Measurements from ENCODE around the gene BCL11A. TPM values are rescaled to one million over a fixed set of nuclear protein-coding genes. Genes with fewer than 3 reads are reported as not detected.
A peak's percentile ranks its signal among the peaks of the same experiment; 100 is the strongest.

BCL11A gene
- total RNA-seq, 1 donor from 2014 or later: 142 TPM

- Mint-ChIP-seq H3K27me3 (ENCODE audit: low read depth) (no peaks in the 10 kb centered on the region), H3K9me3 (peaks cover 10% of the 10 kb centered on the region), H3K4me1 (peaks cover 56% of the 10 kb centered on the region), H3K4me3 (no peak overlapping the region), H3K36me3 (no peaks in the 10 kb centered on the region), H3K27ac (no peak overlapping the region)
- no peak for DNase-seq (ENCODE audit: low spot score in 2 of 2, unreplicated experiment in 2 of 2)
- no peak for TF ChIP-seq CTCF (IDR thresholded peaks at IDR 0.05; ENCODE audit: unreplicated experiment)
Observed at GRCh38 chr2:60410456-60411146, 142.9 kb downstream of the BCL11A start.

GRCh38 chr2:60409531-60409871 is 144.0 kb downstream of the BCL11A start:
- no peak for DNase-seq (ENCODE audit: low spot score in 2 of 2, unreplicated experiment in 2 of 2)
- H3K27me3 Mint-ChIP-seq (ENCODE audit: low read depth): no peaks in the 10 kb centered on the region
- no peak for TF ChIP-seq CTCF (IDR thresholded peaks at IDR 0.05; ENCODE audit: unreplicated experiment)
- peaks cover 5% of the 10 kb centered on the region for H3K9me3 Mint-ChIP-seq
- no peaks in the 10 kb centered on the region for H3K36me3 Mint-ChIP-seq
- no peak overlapping the region for H3K27ac Mint-ChIP-seq
- no peak overlapping the region for H3K4me3 Mint-ChIP-seq
- H3K4me1 Mint-ChIP-seq: peaks cover 63% of the 10 kb centered on the region

GRCh38 chr2:60408811-60409530 is 144.5 kb downstream of the BCL11A start:
- H3K9me3 Mint-ChIP-seq: no peaks in the 10 kb centered on the region
- DNase-seq (ENCODE audit: low spot score in 2 of 2, unreplicated experiment in 2 of 2): no peak
- H3K27me3 Mint-ChIP-seq (ENCODE audit: low read depth): no peaks in the 10 kb centered on the region
- no peak overlapping the region for H3K4me3 Mint-ChIP-seq
- no peak overlapping the region for H3K27ac Mint-ChIP-seq
- H3K4me1 Mint-ChIP-seq: peaks cover 65% of the 10 kb centered on the region
- H3K36me3 Mint-ChIP-seq: no peaks in the 10 kb centered on the region
- TF ChIP-seq CTCF (IDR thresholded peaks at IDR 0.05; ENCODE audit: unreplicated experiment): no peak

GRCh38 chr2:60408207-60408606 is 145.2 kb downstream of the BCL11A start:
- no peak overlapping the region for H3K27ac Mint-ChIP-seq
- no peak for TF ChIP-seq CTCF (IDR thresholded peaks at IDR 0.05; ENCODE audit: unreplicated experiment)
- H3K27me3 Mint-ChIP-seq (ENCODE audit: low read depth): no peaks in the 10 kb centered on the region
- H3K4me1 Mint-ChIP-seq: peaks cover 65% of the 10 kb centered on the region
- no peak for DNase-seq (ENCODE audit: low spot score in 2 of 2, unreplicated experiment in 2 of 2)
- no peaks in the 10 kb centered on the region for H3K36me3 Mint-ChIP-seq
- no peaks in the 10 kb centered on the region for H3K9me3 Mint-ChIP-seq
- H3K4me3 Mint-ChIP-seq: no peak overlapping the region

- peak overlapping the region; percentile 58 for H3K27ac Mint-ChIP-seq
- H3K9me3 Mint-ChIP-seq: no peaks in the 10 kb centered on the region
- no peak for TF ChIP-seq CTCF (IDR thresholded peaks at IDR 0.05; ENCODE audit: unreplicated experiment)
- no peaks in the 10 kb centered on the region for H3K27me3 Mint-ChIP-seq (ENCODE audit: low read depth)
- peaks cover 65% of the 10 kb centered on the region for H3K4me1 Mint-ChIP-seq
- no peaks in the 10 kb centered on the region for H3K36me3 Mint-ChIP-seq
- H3K4me3 Mint-ChIP-seq: no peak overlapping the region
- no peak for DNase-seq (ENCODE audit: low spot score in 2 of 2, unreplicated experiment in 2 of 2)
Observed at GRCh38 chr2:60407398-60407797, 146.1 kb downstream of the BCL11A start.
